Smooth muscle cell (in vitro differentiated cells): Measurements from ENCODE around the gene CR2. TPM values are rescaled to one million over a fixed set of nuclear protein-coding genes. Genes with fewer than 3 reads are reported as not detected.

Experiments used
- DNase-seq: peaks from one replicate; lab custom pipeline; 2025; ENCODE audit not compliant: unreplicated experiment; lab: John Stamatoyannopoulos, UW
- H2AFZ ChIP-seq: fragments of 200-600 bp; sonication (generic); 2 replicates; pipeline ENCODE4 v1.6.0; 2016; ENCODE audit warnings: antibody characterized with exemption, low read depth, mild to moderate bottlenecking
- H3F3A ChIP-seq: fragments of 200-600 bp; sonication (generic); 2 replicates; pipeline ENCODE4 v1.6.0; 2017; ENCODE audit warnings: antibody characterized with exemption, low read depth
- H3K27ac ChIP-seq: fragments of 200-600 bp; sonication (generic); 2 replicates; pipeline ENCODE4 v1.5.1; 2016; ENCODE audit warnings: low read depth, mild to moderate bottlenecking
- H3K27me3 ChIP-seq: fragments of 200-600 bp; sonication (generic); 2 replicates; pipeline ENCODE4 v1.6.1; 2016; ENCODE audit warnings: low read depth, mild to moderate bottlenecking
- H3K36me3 ChIP-seq: fragments of 200-600 bp; sonication (generic); 2 replicates; pipeline ENCODE4 v1.5.1; 2016; ENCODE audit warnings: low read depth
- H3K4me1 ChIP-seq: fragments of 200-600 bp; sonication (generic); 2 replicates; pipeline ENCODE4 v1.5.1; 2016; ENCODE audit warnings: low read depth
- H3K4me2 ChIP-seq: fragments of 200-600 bp; sonication (generic); 2 replicates; pipeline ENCODE4 v1.6.0; 2016; ENCODE audit warnings: mild to moderate bottlenecking
- H3K4me3 ChIP-seq: fragments of 200-600 bp; sonication (generic); 2 replicates; pipeline ENCODE4 v1.5.1; 2016; ENCODE audit warnings: mild to moderate bottlenecking
- H3K79me2 ChIP-seq: fragments of 200-600 bp; sonication (generic); 2 replicates; pipeline ENCODE4 v1.6.0; 2016; ENCODE audit warnings: low read depth, mild to moderate bottlenecking
- H3K9ac ChIP-seq: fragments of 200-600 bp; sonication (generic); 2 replicates; pipeline ENCODE4 v1.6.0; 2016; ENCODE audit warnings: low read depth
- H3K9me3 ChIP-seq: fragments of 200-600 bp; sonication (generic); replicated peaks from 2 replicates; pipeline ENCODE4 v1.5.1; 2016; ENCODE audit warnings: low read depth
- H4K20me1 ChIP-seq: fragments of 200-600 bp; sonication (generic); 2 replicates; pipeline ENCODE4 v1.6.0; 2016; ENCODE audit warnings: low read depth
- WGBS: methylation state at CpG from one replicate; pipeline ENCODE4 v1.1.7; 2016; ENCODE audit warnings: low lambda C conversion rate; 5-methylcytosine and 5-hydroxymethylcytosine counted together
- polyA plus RNA-seq: library from polyadenylated mRNA; unstranded; fragments of >200 nt; fragmentation: Nextera tagmentation; extraction: Ambion mirVana; gene quantifications from 2 replicates; pipeline ENCODE4 v1.2.1, GENCODE V29; 2016
- total RNA-seq: library from RNA; depleted of rRNA; stranded (reverse); fragments of >200 nt; gene quantifications from 2 replicates; pipeline ENCODE4 v1.2.3, GENCODE V29; 2014
- TF ChIP-seq, protein P1 (sequence below): fragments of 200-600 bp; sonication (generic); IDR thresholded peaks from 2 replicates; pipeline ENCODE4 v1.5.1; 2017; ENCODE audit warnings: borderline replicate concordance, mild to moderate bottlenecking, antibody characterized with exemption; ENCODE audit not compliant: insufficient read depth, poor library complexity, severe bottlenecking

CR2 gene
- total and polyA plus RNA-seq, 2 experiments from 2014 or later, result not detected

DNA sequence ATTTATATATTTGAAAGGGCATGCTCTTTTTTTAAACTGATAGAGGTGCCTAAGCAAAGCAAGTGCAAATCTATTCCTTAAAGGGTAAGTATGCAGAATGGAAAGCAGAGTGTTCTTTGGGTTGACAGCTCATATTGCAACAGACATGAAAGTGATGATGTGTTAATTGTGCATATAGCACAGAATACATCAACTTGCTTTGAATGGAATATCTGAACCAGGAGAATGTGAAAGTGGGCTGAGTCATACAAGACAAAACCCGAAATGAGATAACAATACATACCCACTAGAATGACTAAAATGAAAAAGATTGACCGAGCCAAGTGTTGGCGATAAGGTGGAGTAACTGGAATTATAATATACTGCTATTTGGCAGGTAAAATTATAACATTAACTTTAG lies 46.2 kb downstream of the CR2 start:
- WGBS, result 74% methylated on average over 3 of the region's 3 CpGs
- Histone ChIP-seq H3K27ac (no peak overlapping the region), H4K20me1 (no peaks in the 10 kb centered on the region), H3K4me3 (no peak overlapping the region), H3F3A (no peaks in the 10 kb centered on the region), H3K36me3 (no peaks in the 10 kb centered on the region), H3K79me2 (no peaks in the 10 kb centered on the region), H3K4me1 (no peaks in the 10 kb centered on the region), H3K27me3 (peaks cover 87% of the 10 kb centered on the region), H3K9ac (no peak overlapping the region), H3K9me3 (no peaks in the 10 kb centered on the region), H2AFZ (no peak overlapping the region), H3K4me2 (no peak overlapping the region)
- TF ChIP-seq, protein P1, sequence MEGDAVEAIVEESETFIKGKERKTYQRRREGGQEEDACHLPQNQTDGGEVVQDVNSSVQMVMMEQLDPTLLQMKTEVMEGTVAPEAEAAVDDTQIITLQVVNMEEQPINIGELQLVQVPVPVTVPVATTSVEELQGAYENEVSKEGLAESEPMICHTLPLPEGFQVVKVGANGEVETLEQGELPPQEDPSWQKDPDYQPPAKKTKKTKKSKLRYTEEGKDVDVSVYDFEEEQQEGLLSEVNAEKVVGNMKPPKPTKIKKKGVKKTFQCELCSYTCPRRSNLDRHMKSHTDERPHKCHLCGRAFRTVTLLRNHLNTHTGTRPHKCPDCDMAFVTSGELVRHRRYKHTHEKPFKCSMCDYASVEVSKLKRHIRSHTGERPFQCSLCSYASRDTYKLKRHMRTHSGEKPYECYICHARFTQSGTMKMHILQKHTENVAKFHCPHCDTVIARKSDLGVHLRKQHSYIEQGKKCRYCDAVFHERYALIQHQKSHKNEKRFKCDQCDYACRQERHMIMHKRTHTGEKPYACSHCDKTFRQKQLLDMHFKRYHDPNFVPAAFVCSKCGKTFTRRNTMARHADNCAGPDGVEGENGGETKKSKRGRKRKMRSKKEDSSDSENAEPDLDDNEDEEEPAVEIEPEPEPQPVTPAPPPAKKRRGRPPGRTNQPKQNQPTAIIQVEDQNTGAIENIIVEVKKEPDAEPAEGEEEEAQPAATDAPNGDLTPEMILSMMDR, result no peak
- DNase-seq, result no peak

DNA sequence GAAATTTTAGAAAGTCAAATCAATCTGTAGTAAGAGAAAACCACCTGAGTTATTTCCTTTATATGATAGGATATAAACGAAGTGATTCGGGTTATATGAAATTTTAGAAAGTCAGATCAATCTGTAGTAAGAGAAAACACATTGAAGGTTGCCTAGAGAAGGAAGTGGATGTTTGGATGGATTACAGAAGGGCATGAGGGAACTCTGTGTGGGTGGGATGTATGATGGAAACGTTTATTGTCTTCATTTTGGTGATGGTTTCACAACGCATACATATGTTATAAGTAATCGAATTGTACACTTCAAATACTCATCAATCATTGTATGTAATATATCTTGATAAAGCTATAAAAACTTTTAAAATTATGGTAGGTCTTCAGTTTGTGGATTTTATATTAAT lies 46.9 kb downstream of the CR2 start:
- DNase-seq, result no peak
- WGBS, result 85% methylated on average over 5 of the region's 5 CpGs
- peaks cover 81% of the 10 kb centered on the region for H3K27me3 ChIP-seq

GRCh38 chr1:207502726-207503125 lies 48.6 kb downstream of the CR2 start:
- H2AFZ ChIP-seq, result no peak overlapping the region
- TF ChIP-seq, protein P1, result no peak
- no peaks in the 10 kb centered on the region for H4K20me1 ChIP-seq
- no peaks in the 10 kb centered on the region for H3K4me1 ChIP-seq
- H3K9ac ChIP-seq, result no peak overlapping the region
- no peaks in the 10 kb centered on the region for H3F3A ChIP-seq
- no peak for DNase-seq
- H3K4me2 ChIP-seq, result no peak overlapping the region
- no peaks in the 10 kb centered on the region for H3K79me2 ChIP-seq
- no peaks in the 10 kb centered on the region for H3K36me3 ChIP-seq
- no peak overlapping the region for H3K4me3 ChIP-seq
- WGBS, result 64% methylated on average over 7 of the region's 7 CpGs
- no peak overlapping the region for H3K27ac ChIP-seq
- peaks cover 73% of the 10 kb centered on the region for H3K27me3 ChIP-seq
- no peaks in the 10 kb centered on the region for H3K9me3 ChIP-seq

More for the DNA sequence above, 46.9 kb downstream of the CR2 start:
- Histone ChIP-seq H3K27ac (no peak overlapping the region), H3K79me2 (no peaks in the 10 kb centered on the region), H3K9ac (no peak overlapping the region), H3K9me3 (no peaks in the 10 kb centered on the region), H4K20me1 (no peaks in the 10 kb centered on the region), H2AFZ (no peak overlapping the region), H3K36me3 (no peaks in the 10 kb centered on the region), H3K4me2 (no peak overlapping the region), H3F3A (no peaks in the 10 kb centered on the region), H3K4me1 (no peaks in the 10 kb centered on the region), H3K4me3 (no peak overlapping the region)
- TF ChIP-seq, protein P1, result no peak

DNA sequence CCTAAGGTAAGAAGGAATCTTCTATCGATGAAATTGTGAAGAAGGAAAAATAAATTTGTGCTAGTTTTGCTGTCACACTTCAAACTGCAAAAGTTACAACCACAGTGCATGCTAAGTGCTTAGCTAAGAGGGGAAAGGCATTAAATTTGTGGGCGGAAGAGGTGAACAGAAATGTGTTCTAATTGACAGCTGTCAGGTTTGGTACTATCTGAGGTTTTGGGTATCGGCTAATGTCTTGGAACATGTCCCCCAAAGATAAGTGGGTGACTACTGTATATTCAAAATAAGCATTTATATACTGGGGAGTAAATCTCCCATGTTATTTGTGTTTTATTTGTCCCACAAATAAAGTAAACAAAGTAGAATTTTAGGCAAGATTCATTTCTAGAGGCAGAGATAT lies 49.8 kb downstream of the CR2 start:
- Histone ChIP-seq H3K79me2 (no peaks in the 10 kb centered on the region), H3K4me1 (no peaks in the 10 kb centered on the region), H3F3A (no peaks in the 10 kb centered on the region), H3K4me3 (no peak overlapping the region), H3K9ac (no peak overlapping the region), H3K9me3 (no peaks in the 10 kb centered on the region), H3K27me3 (peaks cover 61% of the 10 kb centered on the region), H3K27ac (no peak overlapping the region), H4K20me1 (no peaks in the 10 kb centered on the region), H3K36me3 (no peaks in the 10 kb centered on the region), H3K4me2 (no peak overlapping the region), H2AFZ (no peak overlapping the region)
- WGBS, result 93% methylated on average over 3 of the region's 3 CpGs
- DNase-seq, result no peak
- TF ChIP-seq, protein P1, result no peak
